PFSK-1 (cell line): ENCODE results near the gene PRR14.

ENCODE experiments used
- REST ChIP-seq, 2 experiments: IDR thresholded peaks; 2 replicates each; pipeline versions ENCODE4 v1.6.1 to v1.8.0; 2011 to 2012; ENCODE audit warnings: low read depth in 2 of 2, low read length in 2 of 2, control low read depth in 1 of 2, inconsistent platforms in 1 of 2, mild to moderate bottlenecking in 1 of 2, moderate library complexity in 1 of 2; ENCODE audit not compliant: insufficient read depth in 1 of 2
- SIN3A ChIP-seq: IDR thresholded peaks from 2 replicates; pipeline ENCODE4 v1.6.1; 2012; ENCODE audit warnings: mild to moderate bottlenecking, low read length, moderate library complexity, borderline replicate concordance; ENCODE audit not compliant: insufficient read depth

- TF ChIP-seq REST (IDR thresholded peaks at IDR 0.05; ENCODE audit: insufficient read depth in 1 of 2, low read depth in 2 of 2, low read length in 2 of 2) (no peak), SIN3A (no peak)
Measured at GRCh38 chr16:30663820-30664219, 13.1 kb downstream of the PRR14 start.
